NCI-H2196 (cell line): ENCODE data around the gene PPP2R2D.
"Not testable (repeated sequence)": the region's sequence is repeated elsewhere in the genome, so short reads cannot be mapped to it uniquely, and the experiment has no call there.

Experiments used
- DNase-seq: peaks from one replicate; lab custom pipeline; 2025; ENCODE audit not compliant: unreplicated experiment; lab: John Stamatoyannopoulos, UW

PPP2R2D gene

GRCh38 chr10:131946321-131946751, 45.5 kb downstream of the PPP2R2D start:
- DNase-seq: no peak

GRCh38 chr10:131946880-131947279, 46.1 kb downstream of the PPP2R2D start:
- no peak for DNase-seq

- DNase-seq: no peak
Observed at GRCh38 chr10:131947631-131948347, 47.0 kb downstream of the PPP2R2D start.

DNA sequence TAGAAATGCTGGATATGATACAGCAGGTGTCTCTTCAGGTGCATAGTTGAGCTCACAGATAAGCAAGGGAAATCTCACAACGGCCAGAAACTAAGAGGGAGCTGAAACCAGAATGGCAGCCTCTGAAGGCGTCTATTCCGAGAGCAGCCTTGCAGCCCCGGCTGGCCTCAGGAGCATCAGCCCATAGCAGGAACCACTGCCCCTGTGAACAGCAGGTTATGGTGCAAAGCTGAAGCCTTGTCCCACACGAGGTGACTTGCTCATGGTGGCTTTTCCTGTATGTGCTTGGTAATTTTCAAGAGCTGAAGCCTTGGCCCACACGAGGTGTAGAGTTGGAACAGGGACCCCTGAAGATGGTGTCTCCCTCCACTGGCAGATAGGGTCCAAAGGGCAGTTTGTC, 47.7 kb downstream of the PPP2R2D start:
- DNase-seq: no peak

DNA sequence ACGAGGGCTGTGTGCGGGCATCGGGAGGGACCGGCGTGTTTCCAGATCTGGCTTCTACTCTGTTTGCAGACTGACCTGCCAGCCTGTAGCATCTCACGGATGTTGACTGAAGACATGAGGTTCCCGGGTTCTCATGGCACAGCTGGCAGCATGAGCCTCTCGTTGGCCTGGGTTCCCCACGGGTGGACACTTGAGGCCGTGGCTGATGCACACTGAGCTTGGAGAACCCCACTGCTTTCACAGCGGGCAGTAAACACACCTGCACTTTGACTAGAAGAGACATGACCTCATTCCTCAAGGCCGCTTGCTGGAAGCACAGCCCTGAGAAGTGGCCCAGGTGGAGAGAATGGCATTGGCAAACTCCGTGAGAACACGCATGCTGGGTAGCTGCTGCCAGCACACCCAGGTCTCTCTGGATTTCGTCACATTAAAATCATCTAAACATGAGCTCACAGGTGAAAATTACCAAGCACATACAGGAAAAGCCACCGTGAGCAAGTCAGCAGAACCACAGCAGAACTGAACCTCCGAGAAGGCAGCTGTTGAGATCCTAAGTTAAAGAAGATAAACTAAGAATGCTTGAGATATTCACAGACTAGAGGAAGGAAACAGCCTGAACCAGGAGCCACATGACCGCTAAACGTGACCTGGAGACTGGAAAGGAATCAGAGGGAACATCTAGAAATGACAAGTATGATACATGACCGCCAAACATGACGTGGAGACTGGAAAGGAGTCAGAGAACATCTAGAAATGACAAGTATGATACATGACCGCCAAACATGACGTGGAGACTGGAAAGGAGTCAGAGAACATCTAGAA, 48.4 kb downstream of the PPP2R2D start:
- no peak for DNase-seq

- DNase-seq: not testable (repeated sequence)
Observed at GRCh38 chr10:131949908-131950307, 49.1 kb downstream of the PPP2R2D start.

- DNase-seq: no peak
Observed at GRCh38 chr10:131954356-131954965, 53.7 kb downstream of the PPP2R2D start.

GRCh38 chr10:131955591-131956340, 55.0 kb downstream of the PPP2R2D start:
- DNase-seq: no peak

GRCh38 chr10:131959841-131960240, 59.0 kb downstream of the PPP2R2D start:
- no peak for DNase-seq

DNA sequence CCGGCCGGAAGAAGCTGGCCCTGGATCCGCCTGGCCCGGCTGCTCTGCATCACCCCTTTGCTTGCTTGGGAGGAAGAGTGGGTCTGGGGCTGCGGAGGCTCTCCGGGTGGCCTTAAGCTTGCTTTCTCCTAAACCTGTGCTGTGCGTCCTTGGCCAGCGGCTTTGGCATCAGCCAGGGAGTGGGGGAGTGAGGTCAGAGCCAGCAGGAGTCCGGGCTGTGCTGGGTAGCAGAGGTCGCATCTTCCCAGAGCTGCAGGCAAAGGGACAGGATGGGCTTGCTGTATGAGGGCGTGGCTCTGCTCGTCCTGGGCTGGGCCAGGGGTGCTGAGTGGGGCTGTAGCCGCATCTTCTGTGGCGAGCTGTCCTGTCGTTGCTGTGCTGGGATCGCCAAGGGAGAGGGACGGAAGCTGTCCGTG, 59.8 kb downstream of the PPP2R2D start:
- no peak for DNase-seq

DNA sequence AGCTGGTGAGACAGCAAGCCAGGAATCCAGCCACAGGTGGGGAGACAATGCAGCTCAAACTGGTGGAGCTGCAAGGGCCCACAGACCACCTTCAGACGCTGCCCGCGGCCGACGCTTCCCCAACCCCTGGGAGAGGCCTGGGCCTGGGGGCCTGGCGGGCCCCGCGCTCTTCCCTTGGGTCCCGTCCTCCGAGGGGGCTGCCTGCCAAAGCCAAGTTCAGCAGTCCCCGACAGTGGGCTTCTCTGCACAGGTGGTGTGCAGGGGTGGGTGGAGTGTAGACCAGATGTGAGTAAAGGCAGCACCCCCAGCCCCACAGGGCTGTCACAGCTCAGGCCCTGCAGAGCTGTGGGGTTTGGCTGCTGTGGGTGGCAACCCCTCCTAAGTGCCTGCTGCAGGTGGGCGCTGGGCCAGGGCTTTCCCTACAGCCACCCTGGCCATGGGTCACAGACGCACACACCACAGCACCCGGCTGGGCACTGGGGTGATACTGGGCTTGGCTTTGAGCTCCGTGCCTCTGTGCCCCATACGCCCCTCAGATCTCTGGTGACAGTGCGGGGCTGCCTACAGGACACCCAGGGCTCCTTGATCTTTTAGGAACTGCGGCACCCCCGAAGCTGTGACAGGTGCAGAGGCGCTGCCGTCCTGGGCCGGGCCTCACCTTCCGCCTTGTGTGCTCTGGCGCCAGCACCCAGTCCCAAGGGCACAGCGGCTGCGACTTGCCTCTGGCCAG, 60.4 kb downstream of the PPP2R2D start:
- no peak for DNase-seq

- no peak for DNase-seq
Observed at GRCh38 chr10:131961777-131962662, 61.2 kb downstream of the PPP2R2D start.

DNA sequence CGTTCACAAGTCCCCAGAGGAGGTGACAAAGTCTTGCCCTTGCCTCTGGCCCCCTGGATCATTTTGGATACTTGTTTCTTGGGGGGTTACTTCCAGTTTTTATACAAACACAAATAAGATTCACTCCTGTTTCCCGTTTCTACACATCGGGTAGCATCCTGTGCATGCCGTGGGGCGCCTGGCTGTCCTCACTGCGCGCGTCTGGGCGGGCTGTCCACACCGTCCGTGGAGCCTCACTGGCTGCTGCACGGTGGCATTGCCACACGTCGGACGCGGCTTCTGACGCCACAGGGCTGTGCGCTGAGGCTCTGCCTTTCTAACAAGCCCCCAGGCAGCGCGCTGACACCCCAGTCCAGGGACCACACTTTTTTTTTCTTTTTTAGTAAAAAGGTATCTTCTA, 62.5 kb downstream of the PPP2R2D start:
- no peak for DNase-seq

GRCh38 chr10:131963811-131964210, 63.0 kb downstream of the PPP2R2D start:
- no peak for DNase-seq

DNA sequence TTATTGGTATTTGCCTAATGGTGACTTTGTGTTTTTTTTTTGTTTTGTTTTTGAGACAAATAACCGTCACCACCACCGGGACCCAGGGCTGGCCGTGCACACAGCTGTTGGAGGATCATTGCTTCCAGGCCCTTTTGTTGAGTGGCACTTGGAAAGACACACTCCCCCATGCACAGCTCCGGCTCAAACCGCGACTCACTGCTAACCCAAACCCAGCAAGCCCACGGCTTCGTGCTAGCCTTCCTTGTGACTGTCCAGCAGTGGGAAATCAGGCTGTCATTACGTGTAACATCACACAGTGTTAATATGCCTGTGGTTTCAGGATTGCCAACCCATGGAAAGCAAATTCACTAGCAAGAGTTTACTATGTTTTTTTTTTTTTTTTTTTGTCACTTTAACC, 63.5 kb downstream of the PPP2R2D start:
- no peak for DNase-seq

- DNase-seq: no peak
Observed at GRCh38 chr10:131968949-131969348, 68.1 kb downstream of the PPP2R2D start.

- no peak for DNase-seq
Observed at GRCh38 chr10:131970946-131971345, 70.1 kb downstream of the PPP2R2D start.

DNA sequence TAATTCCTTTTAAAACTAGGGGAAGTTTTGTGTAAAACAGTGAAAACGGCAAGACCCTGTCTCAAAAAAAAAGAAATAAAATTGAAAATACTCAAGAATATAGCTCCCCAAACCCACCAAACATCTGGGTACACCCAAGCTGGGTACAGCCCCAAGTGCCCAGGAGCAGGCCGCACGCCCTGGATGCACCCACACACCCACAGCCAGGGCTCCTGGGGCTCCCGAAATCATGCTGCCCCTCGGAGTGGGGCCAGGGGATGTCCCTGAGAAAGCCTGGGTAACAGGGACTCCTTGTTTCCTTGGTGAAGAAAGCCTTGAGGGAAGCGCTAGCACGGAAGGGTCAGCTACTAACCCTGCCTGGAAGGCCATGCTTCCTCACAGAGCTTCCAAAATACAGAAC, 70.8 kb downstream of the PPP2R2D start:
- DNase-seq: no peak

DNA sequence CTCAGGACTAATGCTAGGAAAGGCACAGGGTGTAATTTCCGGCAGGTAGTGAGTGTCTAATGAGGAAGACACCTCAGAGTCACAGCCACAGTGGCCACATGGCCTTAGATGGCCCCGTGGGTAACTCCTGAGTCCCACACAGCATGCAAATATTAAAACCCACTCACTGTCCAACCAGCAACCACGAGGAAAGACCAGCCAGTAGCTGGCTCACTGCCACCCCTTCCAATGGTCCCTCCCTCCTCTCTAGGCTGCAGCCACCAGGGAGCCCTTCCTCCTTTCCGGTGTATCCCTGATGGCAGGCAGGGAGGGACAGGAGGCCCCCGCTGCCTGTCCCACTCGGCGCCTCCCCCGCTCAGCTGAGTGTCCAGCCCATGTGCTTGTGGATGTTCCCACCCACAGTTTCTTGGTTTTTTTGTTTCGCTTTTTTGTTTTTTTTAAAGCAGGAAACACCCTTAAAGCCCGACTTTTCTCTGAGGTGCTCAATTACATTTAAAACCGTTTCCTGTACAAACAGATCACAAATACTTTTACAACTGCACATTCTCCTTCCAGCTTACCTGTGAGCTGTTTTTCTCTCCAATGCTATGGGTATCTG, 71.8 kb downstream of the PPP2R2D start:
- DNase-seq: peak; percentile 2
